RWPE1 (cell line): Measurements from ENCODE around the gene SSX5.
"Not testable (repeated sequence)": the region's sequence is repeated elsewhere in the genome, so short reads cannot be mapped to it uniquely, and the experiment has no call there.

Experiments
- CTCF ChIA-PET: fragments of 350-600 bp; sonication (Branson Sonifier 250); formaldehyde crosslinking; extraction: SDS; loops from one replicate; lab custom pipeline; 2021; lab: Yijun Ruan, JAX
- POLR2A ChIA-PET: fragments of 400-600 bp; formaldehyde crosslinking; extraction: SDS; loops from one replicate; lab custom pipeline; 2020; ENCODE audit warnings: antibody characterized with exemption; ENCODE audit not compliant: low non-redundant PET; lab: Yijun Ruan, JAX
- DNase-seq: peaks from one replicate; pipeline ENCODE4 v3.0.0; 2012; ENCODE audit warnings: low spot score
- H3K27ac ChIP-seq: fragments of 450-650 bp; 2 replicates; pipeline ENCODE4 v1.5.1; 2017
- CTCF ChIP-seq: fragments of 450-650 bp; conservative IDR thresholded peaks from 2 replicates; pipeline ENCODE4 v1.5.1; 2017; ENCODE audit warnings: low read depth, mild to moderate bottlenecking

Gene SSX5

GRCh38 chrX:48196745-48197201, at the start of gene SSX5:
Gene SSX5 (minus strand): TSS chrX:48196795. CDS start chrX:48195358, 1,437 bp downstream.
- CTCF ChIA-PET = interaction anchor here (0.6 kb wide), 1 partner anchor 361 kb away, joined by 3 read pairs; no protein-coding TSS in a partner anchor
- POLR2A ChIA-PET = no interaction called here
- no peak within 1 kb of the TSS for H3K27ac ChIP-seq
- DNase-seq = no peak
- TF ChIP-seq CTCF = no peak

GRCh38 chrX:48224196-48224595, 27.6 kb upstream of the SSX5 start:
- POLR2A ChIA-PET, CTCF ChIA-PET, DNase-seq, H3K27ac ChIP-seq: not testable (repeated sequence)

- DNase-seq, H3K27ac ChIP-seq, CTCF ChIA-PET, POLR2A ChIA-PET: not testable (repeated sequence)
Observed at GRCh38 chrX:48214341-48214740, 17.7 kb upstream of the SSX5 start.

GRCh38 chrX:48190024-48190423, 6.6 kb downstream of the SSX5 start:
- POLR2A ChIA-PET, CTCF ChIA-PET, H3K27ac ChIP-seq: not testable (repeated sequence)
- peak; percentile 0 for DNase-seq

- POLR2A ChIA-PET, DNase-seq, H3K27ac ChIP-seq: not testable (repeated sequence)
- CTCF ChIA-PET = interaction anchor here (0.5 kb wide), 1 partner anchor 100 kb away, joined by 3 read pairs; no protein-coding TSS in a partner anchor
Observed at GRCh38 chrX:48181882-48182281, 14.7 kb downstream of the SSX5 start.

- ChIA-PET POLR2A (no interaction called here), CTCF (no interaction called here)
- no peak for TF ChIP-seq CTCF
- DNase-seq = no peak
- no peak overlapping the region for H3K27ac ChIP-seq
Observed at GRCh38 chrX:48180811-48181210, 15.8 kb downstream of the SSX5 start.

- ChIA-PET POLR2A (no interaction called here), CTCF (no interaction called here)
- TF ChIP-seq CTCF = no peak
- H3K27ac ChIP-seq = peak overlapping the region; percentile 56
- DNase-seq = peak; percentile 1
Observed at GRCh38 chrX:48179691-48180090, 16.9 kb downstream of the SSX5 start.

- POLR2A ChIA-PET, DNase-seq, CTCF ChIA-PET, H3K27ac ChIP-seq: not testable (repeated sequence)
Observed at GRCh38 chrX:48166322-48166721, 30.3 kb downstream of the SSX5 start.

GRCh38 chrX:48165241-48165640, 31.4 kb downstream of the SSX5 start:
- ChIA-PET POLR2A (no interaction called here), CTCF (no interaction called here)
- TF ChIP-seq CTCF = no peak
- DNase-seq = no peak
- H3K27ac ChIP-seq = no peak overlapping the region
